SK-N-SH (cell line): ENCODE measurements around the gene SIK2. TPM values are rescaled to one million over a fixed set of nuclear protein-coding genes. Genes with fewer than 3 reads are reported as not detected.
A peak's percentile ranks its signal among the peaks of the same experiment; 100 is the strongest.

ENCODE experiments used
- CTCF ChIA-PET: fragments of 300-600, 350-600 bp; formaldehyde crosslinking; extraction: SDS; loops from one replicate; lab custom pipeline; 2021; lab: Yijun Ruan, JAX
- POLR2A ChIA-PET: fragments of 350-600 bp; sonication (Branson Sonifier 250); formaldehyde crosslinking; extraction: SDS; loops from one replicate; lab custom pipeline; 2020; ENCODE audit warnings: antibody characterized with exemption, inconsistent platforms; lab: Yijun Ruan, JAX
- DNase-seq: peaks from one replicate; pipeline ENCODE4 v3.0.0; 2012
- H2AFZ ChIP-seq: fragments of 200-600 bp; sonication (generic); 2 replicates; pipeline ENCODE4 v1.8.1; 2016; ENCODE audit warnings: antibody characterized with exemption, mild to moderate bottlenecking, low read depth
- H3F3A ChIP-seq: fragments of 200-600 bp; sonication (generic); replicated peaks from 2 replicates; pipeline ENCODE3; 2016; ENCODE audit warnings: antibody characterized with exemption, mild to moderate bottlenecking; ENCODE audit not compliant: insufficient read depth
- H3K27ac ChIP-seq, 2 experiments: fragments of 200-500 bp in 1 of 2; fragments of 200-600 bp in 1 of 2; sonication (Bioruptor generic) in 1 of 2; sonication (generic), shearing (Covaris generic) in 1 of 2; 2 replicates each; pipeline versions ENCODE4 v1.5.1 to v1.6.1; 2014 to 2016; ENCODE audit warnings: low read depth in 2 of 2, inconsistent platforms in 1 of 2, low read length in 1 of 2, mild to moderate bottlenecking in 1 of 2, mixed read lengths in 1 of 2
- H3K27me3 ChIP-seq: fragments of 200-600 bp; sonication (generic), shearing (Covaris generic); 2 replicates; pipeline ENCODE4 v1.6.1; 2016; ENCODE audit warnings: mixed run types; ENCODE audit not compliant: insufficient read depth
- H3K36me3 ChIP-seq, 2 experiments: fragments of 200-500 bp in 1 of 2; fragments of 200-600 bp in 1 of 2; sonication (Bioruptor generic) in 1 of 2; sonication (generic) in 1 of 2; replicated peaks in 1 of 2; 2 replicates each; pipeline versions ENCODE3 to v1.5.1; 2014 to 2016; ENCODE audit warnings: low read length in 1 of 2, mild to moderate bottlenecking in 1 of 2; ENCODE audit not compliant: insufficient read depth in 2 of 2, control insufficient read depth in 1 of 2
- H3K4me1 ChIP-seq, 2 experiments: fragments of 200-500 bp in 1 of 2; fragments of 200-600 bp in 1 of 2; sonication (Bioruptor generic) in 1 of 2; sonication (generic), shearing (Covaris generic) in 1 of 2; 2 replicates each; pipeline versions ENCODE4 v1.5.1 to v1.6.1; 2014 to 2016; ENCODE audit warnings: low read depth in 1 of 2, low read length in 1 of 2, mixed run types in 1 of 2; ENCODE audit not compliant: insufficient read depth in 2 of 2, control insufficient read depth in 1 of 2
- H3K4me2 ChIP-seq: fragments of 200-600 bp; sonication (generic), shearing (Covaris generic); 2 replicates; pipeline ENCODE4 v1.6.1; 2017; ENCODE audit warnings: mixed run types
- H3K4me3 ChIP-seq, 2 experiments: fragments of 200-500 bp in 1 of 2; fragments of 200-600 bp in 1 of 2; sonication (Bioruptor generic) in 1 of 2; sonication (generic), shearing (Covaris generic) in 1 of 2; 2 replicates each; pipeline versions ENCODE4 v1.5.1 to v1.8.1; 2014 to 2016; ENCODE audit warnings: low read depth in 2 of 2, inconsistent platforms in 1 of 2, low read length in 1 of 2, mild to moderate bottlenecking in 1 of 2, mixed read lengths in 1 of 2, moderate library complexity in 1 of 2
- H3K79me2 ChIP-seq: fragments of 200-600 bp; sonication (generic); 2 replicates; pipeline ENCODE4 v1.8.1; 2017; ENCODE audit warnings: mild to moderate bottlenecking; ENCODE audit not compliant: insufficient read depth
- H3K9ac ChIP-seq: fragments of 200-600 bp; sonication (generic); 2 replicates; pipeline ENCODE4 v1.6.1; 2017; ENCODE audit warnings: mixed run types
- H3K9me2 ChIP-seq: fragments of 200-600 bp; sonication (generic); 2 replicates; pipeline ENCODE4 v1.6.1; 2017; ENCODE audit warnings: mixed run types
- H3K9me3 ChIP-seq: fragments of 200-600 bp; sonication (generic); 2 replicates; pipeline ENCODE4 v1.6.1; 2017; ENCODE audit warnings: mixed run types, mild to moderate bottlenecking, moderate library complexity
- H4K20me1 ChIP-seq: fragments of 200-600 bp; sonication (generic); 2 replicates; pipeline ENCODE4 v1.6.1; 2017; ENCODE audit warnings: mild to moderate bottlenecking, mixed run types; ENCODE audit not compliant: insufficient read depth
- CHD2 ChIP-seq: fragments of 150-350 bp; IDR thresholded peaks from 2 replicates; pipeline ENCODE4 v1.6.1; 2018; ENCODE audit warnings: low read length; ENCODE audit not compliant: partially characterized antibody
- ELF1 ChIP-seq: IDR thresholded peaks from 2 replicates; pipeline ENCODE4 v1.4.0; 2012
- EZH2phosphoT487 ChIP-seq: fragments of 200-600 bp; sonication (generic); IDR thresholded peaks from 2 replicates; pipeline ENCODE4 v1.6.1; 2017; ENCODE audit warnings: low read depth, mixed run types, mild to moderate bottlenecking, antibody characterized with exemption, moderate library complexity, borderline replicate concordance
- FOSL2 ChIP-seq: IDR thresholded peaks from 2 replicates; pipeline ENCODE4 v1.4.0; 2012; ENCODE audit warnings: low read depth, mild to moderate bottlenecking, moderate library complexity, borderline replicate concordance
- FOXJ3 ChIP-seq: sonication (generic); formaldehyde crosslinking; IDR thresholded peaks from 2 replicates; pipeline ENCODE4 v1.5.1; 2020; ENCODE audit warnings: mild to moderate bottlenecking, missing genetic modification reagents
- FOXM1 ChIP-seq: IDR thresholded peaks from 2 replicates; pipeline ENCODE4 v1.4.0; 2012; ENCODE audit warnings: low read depth, mild to moderate bottlenecking
- MAX ChIP-seq: IDR thresholded peaks from 2 replicates; pipeline ENCODE4 v1.4.0; 2012; ENCODE audit warnings: low read depth
- MEF2A ChIP-seq: IDR thresholded peaks from 2 replicates; pipeline ENCODE4 v1.4.0; 2012; ENCODE audit warnings: low read depth, borderline replicate concordance
- MXI1 ChIP-seq: IDR thresholded peaks from 2 replicates; pipeline ENCODE4 v1.6.1; 2012; ENCODE audit warnings: mild to moderate bottlenecking, low read depth, low read length, improper control_type of control experiment
- PBX3 ChIP-seq: IDR thresholded peaks from 2 replicates; pipeline ENCODE4; 2012
- RAD21 ChIP-seq: IDR thresholded peaks from 2 replicates; pipeline ENCODE4 v1.6.1; 2012; ENCODE audit warnings: mild to moderate bottlenecking, low read length
- RCOR1 ChIP-seq: fragments of 150-350 bp; IDR thresholded peaks from 2 replicates; pipeline ENCODE4 v1.6.1; 2017; ENCODE audit warnings: antibody characterized with exemption, low read length
- RFX5 ChIP-seq: IDR thresholded peaks from 2 replicates; pipeline ENCODE4 v1.6.1; 2012; ENCODE audit warnings: mild to moderate bottlenecking, improper control_type of control experiment, low read length
- RXRA ChIP-seq: IDR thresholded peaks from 2 replicates; pipeline ENCODE4 v1.4.0; 2012; ENCODE audit warnings: low read depth, mild to moderate bottlenecking, borderline replicate concordance
- SIN3A ChIP-seq: IDR thresholded peaks from 2 replicates; pipeline ENCODE4 v1.6.1; 2012; ENCODE audit warnings: low read depth, mild to moderate bottlenecking, low read length, moderate library complexity, borderline replicate concordance
- SMC3 ChIP-seq: IDR thresholded peaks from 2 replicates; pipeline ENCODE4 v1.6.1; 2012; ENCODE audit warnings: low read depth, low read length, improper control_type of control experiment
- TAF1 ChIP-seq: IDR thresholded peaks from 2 replicates; pipeline ENCODE4 v1.6.1; 2012; ENCODE audit warnings: low read depth, mild to moderate bottlenecking, low read length, moderate library complexity, borderline replicate concordance
- TCF12 ChIP-seq: IDR thresholded peaks from 2 replicates; pipeline ENCODE4 v1.4.0; 2012
- TEAD4 ChIP-seq: IDR thresholded peaks from 2 replicates; pipeline ENCODE4 v1.4.0; 2012; ENCODE audit warnings: mild to moderate bottlenecking, borderline replicate concordance; ENCODE audit not compliant: insufficient read depth
- USF1 ChIP-seq: IDR thresholded peaks from 2 replicates; pipeline ENCODE4 v1.4.0; 2012; ENCODE audit warnings: low read depth, borderline replicate concordance
- USF2 ChIP-seq: fragments of 150-350 bp; IDR thresholded peaks from 2 replicates; pipeline ENCODE4 v1.6.1; 2017; ENCODE audit warnings: antibody characterized with exemption, low read length, low read depth, borderline replicate concordance
- YY1 ChIP-seq: IDR thresholded peaks from 2 replicates; pipeline ENCODE4 v1.4.0; 2012; ENCODE audit warnings: low read depth, mild to moderate bottlenecking
- WGBS: methylation state at CpG from one replicate; pipeline ENCODE4 v1.1.6; 2017; ENCODE audit warnings: low lambda C conversion rate; 5-methylcytosine and 5-hydroxymethylcytosine counted together
- polyA plus RNA-seq, 3 experiments: library from polyadenylated mRNA; depleted of rRNA; stranded (reverse); fragments of >200 nt; gene quantifications; 2 replicates each; pipeline ENCODE4 v1.2.3, GENCODE V29; 2012
- TF ChIP-seq, protein P1 (sequence below): IDR thresholded peaks from 2 replicates; pipeline ENCODE4 v1.4.0; 2012; ENCODE audit warnings: low read depth, borderline replicate concordance
- TF ChIP-seq, protein P2 (sequence below): fragments of 200-600 bp; sonication (generic); IDR thresholded peaks from 2 replicates; pipeline ENCODE4 v1.6.1; 2017; ENCODE audit warnings: antibody characterized with exemption, mild to moderate bottlenecking, moderate library complexity

The SIK2 gene
- polyA plus RNA-seq, 1 of the 3 experiments (the other 2 are of a cell fraction) = 8.9 TPM

DNA sequence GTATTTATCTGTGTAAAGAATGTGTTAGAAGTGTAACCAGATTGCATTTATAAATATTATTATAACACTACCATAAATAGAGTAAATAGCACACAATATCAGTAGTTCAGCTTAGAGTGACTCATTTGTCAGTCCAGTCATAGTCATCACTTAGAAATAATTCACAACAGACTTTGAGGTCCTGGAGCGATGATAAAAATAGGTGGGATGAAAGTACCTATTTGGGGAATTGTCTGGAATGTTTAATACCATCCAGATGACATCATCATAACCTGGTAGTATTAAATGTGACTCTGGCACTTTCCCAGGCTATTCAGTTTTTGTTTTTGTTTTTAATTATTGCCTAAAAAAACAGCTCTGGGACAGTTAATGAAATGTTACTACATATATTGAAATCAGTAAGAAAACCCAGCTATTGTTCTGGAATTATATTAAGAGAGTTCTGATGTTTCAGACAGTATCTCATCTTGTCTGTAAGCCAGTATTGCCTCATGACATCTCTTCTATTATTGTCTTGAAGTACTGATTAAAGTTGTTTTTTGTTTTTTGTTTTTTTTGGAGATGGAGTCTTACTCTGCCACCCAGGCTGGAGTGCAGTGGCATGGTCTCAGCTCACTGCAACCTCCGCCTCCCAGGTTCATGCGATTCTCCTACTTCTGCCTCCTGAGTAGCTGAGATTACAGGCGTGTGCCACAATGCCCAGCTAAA lies 74.8 kb downstream of the SIK2 start:
- peaks cover 28% of the 10 kb centered on the region for H3F3A ChIP-seq
- H3K27me3 ChIP-seq = no peaks in the 10 kb centered on the region
- no peak overlapping the region for H2AFZ ChIP-seq
- no peak overlapping the region for H3K9ac ChIP-seq
- H3K4me3 ChIP-seq = no peak overlapping the region
- H3K9me3 ChIP-seq = no peaks in the 10 kb centered on the region
- no peaks in the 10 kb centered on the region for H3K9me2 ChIP-seq
- POLR2A ChIA-PET = no interaction called here
- H3K79me2 ChIP-seq = peaks cover 16% of the 10 kb centered on the region; the same call in 1 of the 2 replicates
- no peak for DNase-seq
- peaks cover 0 to 5% of the 10 kb centered on the region in 2 experiments; a peak in 2 of 4 replicates for H3K4me1 ChIP-seq
- WGBS = 75% methylated on average over 4 of the region's 4 CpGs
- peak overlapping the region in 1 of 2 experiments; percentile 66; a peak in 2 of 4 replicates for H3K27ac ChIP-seq
- H3K4me2 ChIP-seq = no peak overlapping the region
- H4K20me1 ChIP-seq = peaks cover 18% of the 10 kb centered on the region
- CTCF ChIA-PET = interaction anchor here (1.0 kb wide), 1 partner anchor 73 kb away, joined by 3 read pairs; no protein-coding TSS in a partner anchor
- peaks cover 6 to 10% of the 10 kb centered on the region in 2 experiments for H3K36me3 ChIP-seq
- TF ChIP-seq MAX (no peak), CHD2 (no peak), TEAD4 (peak; percentile 33; the same call in 1 of the 2 replicates), MEF2A (peak; percentile 95), YY1 (no peak), FOXM1 (no peak), PBX3 (peak; percentile 73), TCF12 (peak; percentile 93), RCOR1 (no peak), EZH2phosphoT487 (no peak), FOSL2 (peak; percentile 93), RAD21 (no peak), USF1 (no peak), USF2 (no peak), TAF1 (no peak), RXRA (peak; percentile 27; the same call in 1 of the 2 replicates), MXI1 (no peak), ELF1 (no peak), SIN3A (no peak), FOXJ3 (no peak), SMC3 (no peak), RFX5 (no peak)
- TF ChIP-seq, protein P1, sequence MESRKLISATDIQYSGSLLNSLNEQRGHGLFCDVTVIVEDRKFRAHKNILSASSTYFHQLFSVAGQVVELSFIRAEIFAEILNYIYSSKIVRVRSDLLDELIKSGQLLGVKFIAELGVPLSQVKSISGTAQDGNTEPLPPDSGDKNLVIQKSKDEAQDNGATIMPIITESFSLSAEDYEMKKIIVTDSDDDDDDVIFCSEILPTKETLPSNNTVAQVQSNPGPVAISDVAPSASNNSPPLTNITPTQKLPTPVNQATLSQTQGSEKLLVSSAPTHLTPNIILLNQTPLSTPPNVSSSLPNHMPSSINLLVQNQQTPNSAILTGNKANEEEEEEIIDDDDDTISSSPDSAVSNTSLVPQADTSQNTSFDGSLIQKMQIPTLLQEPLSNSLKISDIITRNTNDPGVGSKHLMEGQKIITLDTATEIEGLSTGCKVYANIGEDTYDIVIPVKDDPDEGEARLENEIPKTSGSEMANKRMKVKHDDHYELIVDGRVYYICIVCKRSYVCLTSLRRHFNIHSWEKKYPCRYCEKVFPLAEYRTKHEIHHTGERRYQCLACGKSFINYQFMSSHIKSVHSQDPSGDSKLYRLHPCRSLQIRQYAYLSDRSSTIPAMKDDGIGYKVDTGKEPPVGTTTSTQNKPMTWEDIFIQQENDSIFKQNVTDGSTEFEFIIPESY = no peak
- TF ChIP-seq, protein P2, sequence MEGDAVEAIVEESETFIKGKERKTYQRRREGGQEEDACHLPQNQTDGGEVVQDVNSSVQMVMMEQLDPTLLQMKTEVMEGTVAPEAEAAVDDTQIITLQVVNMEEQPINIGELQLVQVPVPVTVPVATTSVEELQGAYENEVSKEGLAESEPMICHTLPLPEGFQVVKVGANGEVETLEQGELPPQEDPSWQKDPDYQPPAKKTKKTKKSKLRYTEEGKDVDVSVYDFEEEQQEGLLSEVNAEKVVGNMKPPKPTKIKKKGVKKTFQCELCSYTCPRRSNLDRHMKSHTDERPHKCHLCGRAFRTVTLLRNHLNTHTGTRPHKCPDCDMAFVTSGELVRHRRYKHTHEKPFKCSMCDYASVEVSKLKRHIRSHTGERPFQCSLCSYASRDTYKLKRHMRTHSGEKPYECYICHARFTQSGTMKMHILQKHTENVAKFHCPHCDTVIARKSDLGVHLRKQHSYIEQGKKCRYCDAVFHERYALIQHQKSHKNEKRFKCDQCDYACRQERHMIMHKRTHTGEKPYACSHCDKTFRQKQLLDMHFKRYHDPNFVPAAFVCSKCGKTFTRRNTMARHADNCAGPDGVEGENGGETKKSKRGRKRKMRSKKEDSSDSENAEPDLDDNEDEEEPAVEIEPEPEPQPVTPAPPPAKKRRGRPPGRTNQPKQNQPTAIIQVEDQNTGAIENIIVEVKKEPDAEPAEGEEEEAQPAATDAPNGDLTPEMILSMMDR = no peak
